Panc1 (cell line): ENCODE data around the gene GRIK4. TPM values are rescaled to one million over a fixed set of nuclear protein-coding genes. Genes with fewer than 3 reads are reported as not detected.

Experiments
- ATAC-seq: fragments of 200-7000 bp; cut with Tn5 transposase; 2 replicates; pipeline ENCODE4 v1.9.1; 2020; ENCODE audit warnings: mild to moderate bottlenecking, moderate library complexity
- BruUV-seq: library from RNA; stranded (reverse); fragments of 400-500 nt; replicated peaks from 2 replicates; lab custom pipeline; 2021; lab: Mats Ljungman, UMichigan
- CTCF ChIA-PET: fragments of 300-600 bp; sonication (Branson Sonifier 250); formaldehyde crosslinking; loops from one replicate; lab custom pipeline; 2022; ENCODE audit warnings: antibody characterized with exemption; lab: Charles Lee
- POLR2A ChIA-PET: fragments of 300-600 bp; sonication (Branson Sonifier 250); formaldehyde crosslinking; loops from one replicate; lab custom pipeline; 2022; ENCODE audit warnings: antibody characterized with exemption; lab: Charles Lee
- DNase-seq: peaks from one replicate; pipeline ENCODE4 v3.0.0-alpha.2; 2010; ENCODE audit warnings: low read depth, low spot score
- H3K27ac ChIP-seq: 2 replicates; pipeline ENCODE4 v1.5.1; 2011; ENCODE audit warnings: mild to moderate bottlenecking, low read length, inconsistent platforms
- H3K27me3 ChIP-seq: fragments of 200-500 bp; sonication (Bioruptor generic); 2 replicates; pipeline ENCODE4 v1.6.0; 2014; ENCODE audit warnings: low read length, inconsistent platforms; ENCODE audit not compliant: control insufficient read depth, insufficient read depth
- H3K36me3 ChIP-seq: fragments of 200-500 bp; sonication (Bioruptor generic); 2 replicates; pipeline ENCODE4 v1.5.1; 2014; ENCODE audit warnings: inconsistent platforms, mild to moderate bottlenecking, low read length, moderate library complexity; ENCODE audit not compliant: control insufficient read depth, insufficient read depth
- H3K4me1 ChIP-seq: 2 replicates; pipeline ENCODE4 v1.5.1; 2011; ENCODE audit warnings: inconsistent platforms, mild to moderate bottlenecking, low read length, moderate library complexity; ENCODE audit not compliant: control insufficient read depth, insufficient read depth
- H3K4me3 ChIP-seq, 2 experiments: 2 replicates each; pipeline ENCODE4 v1.5.1; 2011 to 2012; ENCODE audit warnings: low read depth in 2 of 2, low read length in 2 of 2, mild to moderate bottlenecking in 2 of 2, inconsistent platforms in 1 of 2, moderate library complexity in 1 of 2
- H3K9me3 ChIP-seq: fragments of 200-500 bp; sonication (Bioruptor generic); 2 replicates; pipeline ENCODE4 v1.5.1; 2014; ENCODE audit warnings: low read depth, mild to moderate bottlenecking, inconsistent platforms, low read length, moderate library complexity; ENCODE audit not compliant: control insufficient read depth, insufficient read depth
- POLR2AphosphoS5 ChIP-seq: IDR thresholded peaks from 2 replicates; pipeline ENCODE4 v1.6.1; 2012; ENCODE audit warnings: mild to moderate bottlenecking, low read depth, low read length, moderate library complexity
- SIN3A ChIP-seq: IDR thresholded peaks from 2 replicates; pipeline ENCODE4 v1.6.1; 2012; ENCODE audit warnings: low read depth, mild to moderate bottlenecking, low read length, moderate library complexity, borderline replicate concordance; ENCODE audit not compliant: insufficient read depth
- TCF7L2 ChIP-seq: IDR thresholded peaks from 2 replicates; pipeline ENCODE4 v1.6.1; 2011; ENCODE audit warnings: mild to moderate bottlenecking, low read depth, low read length, inconsistent platforms
- in situ Hi-C: cut with HindIII; loops from 2 replicates; pipeline ENCODE4 v1.10.0; 2016; ENCODE audit warnings: low sequenced_read_pairs, low pct_unique_long_range_greater_than_20kb
- intact Hi-C: fragments of 100-400 bp; cut with micrococcal nuclease; formaldehyde crosslinking; loops from one replicate; pipeline ENCODE4 v1.10.0; 2022; ENCODE audit not compliant: unreplicated experiment
- total RNA-seq: library from RNA; stranded (reverse); gene quantifications from one replicate; pipeline ENCODE4 v1.2.1, GENCODE V29; 2021; ENCODE audit not compliant: unreplicated experiment
- TF ChIP-seq, protein P1 (sequence below), 2 experiments: IDR thresholded peaks; 2 replicates each; pipeline ENCODE4 v1.6.1; 2011 to 2012; ENCODE audit warnings: low read depth in 2 of 2, control low read depth in 1 of 2, low read length in 1 of 2, mild to moderate bottlenecking in 1 of 2, moderate library complexity in 1 of 2; ENCODE audit not compliant: insufficient read depth in 1 of 2
- TF ChIP-seq, protein P2 (sequence below): fragments of 450-650 bp; IDR thresholded peaks from 2 replicates; pipeline ENCODE4 v1.5.1; 2017; ENCODE audit warnings: mild to moderate bottlenecking

Gene GRIK4
- total RNA-seq, 1 experiment from 2014 or later: 0.62 TPM

DNA sequence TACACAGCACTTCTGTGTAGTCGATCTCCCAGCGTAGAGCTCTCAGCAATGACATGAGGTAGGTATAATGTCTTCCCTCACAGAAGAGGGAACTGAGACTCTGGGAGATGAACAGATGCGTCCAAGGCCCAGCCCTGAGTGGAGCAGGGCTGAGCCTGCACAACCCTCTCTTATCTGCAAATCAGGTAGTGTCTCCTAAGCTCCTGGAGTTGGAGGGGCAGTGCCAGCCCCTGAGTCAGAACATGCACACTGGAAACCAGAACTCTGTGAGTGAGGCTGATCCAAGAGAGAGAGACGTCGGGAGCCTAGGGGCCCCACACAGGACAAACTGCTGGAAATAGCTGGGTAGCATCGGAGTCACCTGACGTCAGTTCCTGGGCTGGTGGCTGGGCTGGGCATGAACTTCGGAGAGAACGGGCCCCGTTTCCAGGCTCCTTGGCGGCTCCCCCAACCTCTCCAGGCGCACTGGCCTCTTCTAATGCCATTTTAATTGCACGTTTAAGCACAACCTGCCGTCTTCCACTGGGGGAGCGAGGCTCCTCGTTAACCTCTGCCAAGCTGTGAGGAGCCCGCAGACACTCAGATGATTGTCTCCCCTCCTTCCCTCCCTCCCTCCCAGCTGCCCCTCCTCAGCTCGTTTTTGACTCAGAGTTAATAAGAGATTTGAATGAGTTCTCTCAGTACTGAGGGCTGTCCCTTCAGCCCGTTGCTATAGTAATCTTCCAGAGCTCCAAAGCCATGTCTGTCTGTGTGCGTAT lies 321.1 kb downstream of the GRIK4 start:
- H3K27me3 ChIP-seq: no peaks in the 10 kb centered on the region
- ATAC-seq (peak; percentile 49; the same call in 1 of the 2 replicates), DNase-seq (no peak)
- H3K4me3 ChIP-seq: no peak overlapping the region
- no peaks in the 10 kb centered on the region for H3K36me3 ChIP-seq
- POLR2A ChIA-PET: interaction anchor here (0.7 kb wide), 1 partner anchor 189 kb away, joined by 5 read pairs; no protein-coding TSS in a partner anchor
- intact Hi-C loops (no loop called here), in situ Hi-C loops (no loop called here)
- TF ChIP-seq, protein P1, sequence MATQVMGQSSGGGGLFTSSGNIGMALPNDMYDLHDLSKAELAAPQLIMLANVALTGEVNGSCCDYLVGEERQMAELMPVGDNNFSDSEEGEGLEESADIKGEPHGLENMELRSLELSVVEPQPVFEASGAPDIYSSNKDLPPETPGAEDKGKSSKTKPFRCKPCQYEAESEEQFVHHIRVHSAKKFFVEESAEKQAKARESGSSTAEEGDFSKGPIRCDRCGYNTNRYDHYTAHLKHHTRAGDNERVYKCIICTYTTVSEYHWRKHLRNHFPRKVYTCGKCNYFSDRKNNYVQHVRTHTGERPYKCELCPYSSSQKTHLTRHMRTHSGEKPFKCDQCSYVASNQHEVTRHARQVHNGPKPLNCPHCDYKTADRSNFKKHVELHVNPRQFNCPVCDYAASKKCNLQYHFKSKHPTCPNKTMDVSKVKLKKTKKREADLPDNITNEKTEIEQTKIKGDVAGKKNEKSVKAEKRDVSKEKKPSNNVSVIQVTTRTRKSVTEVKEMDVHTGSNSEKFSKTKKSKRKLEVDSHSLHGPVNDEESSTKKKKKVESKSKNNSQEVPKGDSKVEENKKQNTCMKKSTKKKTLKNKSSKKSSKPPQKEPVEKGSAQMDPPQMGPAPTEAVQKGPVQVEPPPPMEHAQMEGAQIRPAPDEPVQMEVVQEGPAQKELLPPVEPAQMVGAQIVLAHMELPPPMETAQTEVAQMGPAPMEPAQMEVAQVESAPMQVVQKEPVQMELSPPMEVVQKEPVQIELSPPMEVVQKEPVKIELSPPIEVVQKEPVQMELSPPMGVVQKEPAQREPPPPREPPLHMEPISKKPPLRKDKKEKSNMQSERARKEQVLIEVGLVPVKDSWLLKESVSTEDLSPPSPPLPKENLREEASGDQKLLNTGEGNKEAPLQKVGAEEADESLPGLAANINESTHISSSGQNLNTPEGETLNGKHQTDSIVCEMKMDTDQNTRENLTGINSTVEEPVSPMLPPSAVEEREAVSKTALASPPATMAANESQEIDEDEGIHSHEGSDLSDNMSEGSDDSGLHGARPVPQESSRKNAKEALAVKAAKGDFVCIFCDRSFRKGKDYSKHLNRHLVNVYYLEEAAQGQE (IDR thresholded peaks at IDR 0.05; ENCODE audit: insufficient read depth in 1 of 2, low read depth in 2 of 2, low read length in 1 of 2): no peak
- TF ChIP-seq POLR2AphosphoS5 (no peak), TCF7L2 (no peak), SIN3A (no peak)
- TF ChIP-seq, protein P2, sequence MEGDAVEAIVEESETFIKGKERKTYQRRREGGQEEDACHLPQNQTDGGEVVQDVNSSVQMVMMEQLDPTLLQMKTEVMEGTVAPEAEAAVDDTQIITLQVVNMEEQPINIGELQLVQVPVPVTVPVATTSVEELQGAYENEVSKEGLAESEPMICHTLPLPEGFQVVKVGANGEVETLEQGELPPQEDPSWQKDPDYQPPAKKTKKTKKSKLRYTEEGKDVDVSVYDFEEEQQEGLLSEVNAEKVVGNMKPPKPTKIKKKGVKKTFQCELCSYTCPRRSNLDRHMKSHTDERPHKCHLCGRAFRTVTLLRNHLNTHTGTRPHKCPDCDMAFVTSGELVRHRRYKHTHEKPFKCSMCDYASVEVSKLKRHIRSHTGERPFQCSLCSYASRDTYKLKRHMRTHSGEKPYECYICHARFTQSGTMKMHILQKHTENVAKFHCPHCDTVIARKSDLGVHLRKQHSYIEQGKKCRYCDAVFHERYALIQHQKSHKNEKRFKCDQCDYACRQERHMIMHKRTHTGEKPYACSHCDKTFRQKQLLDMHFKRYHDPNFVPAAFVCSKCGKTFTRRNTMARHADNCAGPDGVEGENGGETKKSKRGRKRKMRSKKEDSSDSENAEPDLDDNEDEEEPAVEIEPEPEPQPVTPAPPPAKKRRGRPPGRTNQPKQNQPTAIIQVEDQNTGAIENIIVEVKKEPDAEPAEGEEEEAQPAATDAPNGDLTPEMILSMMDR: no peak
- no TSS peak for BruUV-seq
- CTCF ChIA-PET: no interaction called here
- H3K4me1 ChIP-seq: no peaks in the 10 kb centered on the region
- no peak overlapping the region for H3K27ac ChIP-seq
- no peaks in the 10 kb centered on the region for H3K9me3 ChIP-seq

DNA sequence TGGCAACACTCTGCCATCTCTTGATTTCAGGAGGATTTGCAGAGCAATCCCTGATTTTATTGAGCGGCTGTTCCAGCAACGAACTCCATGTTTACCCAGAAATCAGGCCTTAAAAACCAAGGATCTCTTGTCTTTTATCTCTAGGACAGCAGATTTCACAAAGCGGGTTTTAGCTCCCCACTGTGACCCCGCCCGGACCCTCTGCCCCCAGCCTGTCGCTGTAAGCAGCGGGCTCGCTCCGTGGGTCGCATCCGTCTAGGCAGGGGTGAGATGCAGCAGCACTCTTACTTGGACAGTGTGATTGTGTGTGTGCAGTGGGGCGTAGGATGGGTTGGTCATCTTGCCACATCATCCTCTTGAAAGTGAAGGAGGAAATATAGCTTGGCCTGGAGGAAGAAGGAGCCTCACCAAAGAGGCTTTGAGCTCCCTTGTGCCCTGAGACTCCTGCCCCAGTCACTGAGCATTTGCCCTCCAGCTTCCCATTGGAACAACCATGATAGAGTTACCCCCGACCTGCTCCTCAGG lies 323.2 kb downstream of the GRIK4 start:
- no peak for ATAC-seq
- H3K27me3 ChIP-seq: 0 out of 2 replicates have a peak, but pooled peaks cover 3% of the 10 kb centered on the region
- TF ChIP-seq POLR2AphosphoS5 (no peak), TCF7L2 (no peak), SIN3A (no peak)
- TF ChIP-seq, protein P1 (IDR thresholded peaks at IDR 0.05; ENCODE audit: insufficient read depth in 1 of 2, low read depth in 2 of 2, low read length in 1 of 2): no peak
- TF ChIP-seq, protein P2: no peak
- in situ Hi-C loops (no loop called here), intact Hi-C loops (no loop called here)
- no TSS peak for BruUV-seq
- H3K36me3 ChIP-seq: no peaks in the 10 kb centered on the region
- H3K27ac ChIP-seq: no peak overlapping the region
- H3K4me3 ChIP-seq: no peak overlapping the region
- ChIA-PET POLR2A (interaction anchor here (0.6 kb wide), 1 partner anchor 1312 kb away, joined by 5 read pairs; no protein-coding TSS in a partner anchor), CTCF (no interaction called here)
- H3K4me1 ChIP-seq: no peaks in the 10 kb centered on the region
- DNase-seq: no peak
- no peaks in the 10 kb centered on the region for H3K9me3 ChIP-seq
